Heart left ventricle (tissue), 13 donors: Measurements from ENCODE around the gene TBCE.

ENCODE experiments used
- POLR2A ChIP-seq, 2 donors: fragments of 450-650 bp; IDR thresholded peaks; one replicate each; pipeline ENCODE4 v1.6.1; 2017; ENCODE audit warnings: antibody characterized with exemption in 2 of 2, mild to moderate bottlenecking in 2 of 2, moderate library complexity in 2 of 2
- TF ChIP-seq, protein P1 (sequence below), 12 donors: fragments of 200-600 bp; sonication (generic) in 4 of 12; IDR thresholded peaks; one replicate each; pipeline versions ENCODE4 v1.5.0 to v1.8.0; 2018 to 2022; ENCODE audit warnings: antibody characterized with exemption in 12 of 12, mild to moderate bottlenecking in 5 of 12
- donor health status: ischemic (EF 13 %, LVEDD 7.1; RV severe dilation, severe dysfunction).
- donor health status: DM: no; HTN: yes; CAD: no.
- donor health status: DM: no; HTN: no; CAD: no.
- donor health status: ischemic (EF 25% LVEDD 6.9; RV normal size, moderate dysfunction).
- donor health status: ischemic (EF 25% LVEDD 5.7; RV mildly dilated, moderate dysfunction).
- donor health status: ischemic (EF 35%, LVEDD 5.7; RV mildly dilated, moderate dysfunction).
- donor health status: nonischemic (EF 11% LVEDD 7.7; RV severe dilation, severe dysfunction).
- donor health status: DM: yes; HTN: yes; CAD: no.
- donor health status: PGD.
- donor health status: ischemic (EF 29% LVEDD 5.4; RV normal size, mild dysfunction).
- donor health status: nonischemic (EF 23%, LVEDD 6.1; RV moderate dilation, normal function).

DNA sequence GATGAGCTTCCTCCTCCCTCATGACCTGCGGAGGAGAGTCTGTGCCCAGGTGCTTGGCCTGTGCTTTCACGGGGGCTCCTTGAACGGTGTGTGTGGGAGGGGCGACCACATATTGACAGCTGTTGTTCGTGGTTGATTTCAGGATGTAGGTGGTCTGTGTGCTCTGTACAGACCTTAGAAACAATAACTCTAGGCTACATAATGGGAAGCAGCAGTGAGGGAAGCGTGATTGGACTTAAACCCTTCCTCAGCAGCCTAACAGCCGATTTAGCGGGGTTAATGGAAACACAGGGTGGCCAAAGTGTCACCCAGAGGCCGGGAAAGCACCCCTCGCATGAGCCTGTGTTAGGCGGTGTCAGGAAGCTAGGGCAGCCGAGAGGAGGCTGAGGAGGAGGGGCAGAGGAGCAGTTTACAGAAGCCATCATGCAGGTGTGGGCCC is 56.0 kb downstream of the TBCE start:
- TF ChIP-seq POLR2A (IDR thresholded peaks at IDR 0.05) = no peak
- TF ChIP-seq, protein P1, sequence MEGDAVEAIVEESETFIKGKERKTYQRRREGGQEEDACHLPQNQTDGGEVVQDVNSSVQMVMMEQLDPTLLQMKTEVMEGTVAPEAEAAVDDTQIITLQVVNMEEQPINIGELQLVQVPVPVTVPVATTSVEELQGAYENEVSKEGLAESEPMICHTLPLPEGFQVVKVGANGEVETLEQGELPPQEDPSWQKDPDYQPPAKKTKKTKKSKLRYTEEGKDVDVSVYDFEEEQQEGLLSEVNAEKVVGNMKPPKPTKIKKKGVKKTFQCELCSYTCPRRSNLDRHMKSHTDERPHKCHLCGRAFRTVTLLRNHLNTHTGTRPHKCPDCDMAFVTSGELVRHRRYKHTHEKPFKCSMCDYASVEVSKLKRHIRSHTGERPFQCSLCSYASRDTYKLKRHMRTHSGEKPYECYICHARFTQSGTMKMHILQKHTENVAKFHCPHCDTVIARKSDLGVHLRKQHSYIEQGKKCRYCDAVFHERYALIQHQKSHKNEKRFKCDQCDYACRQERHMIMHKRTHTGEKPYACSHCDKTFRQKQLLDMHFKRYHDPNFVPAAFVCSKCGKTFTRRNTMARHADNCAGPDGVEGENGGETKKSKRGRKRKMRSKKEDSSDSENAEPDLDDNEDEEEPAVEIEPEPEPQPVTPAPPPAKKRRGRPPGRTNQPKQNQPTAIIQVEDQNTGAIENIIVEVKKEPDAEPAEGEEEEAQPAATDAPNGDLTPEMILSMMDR (IDR thresholded peaks at IDR 0.05) = no peak
